HCT116 (cell line): Measurements from ENCODE around the gene KIF26B. TPM values are rescaled to one million over a fixed set of nuclear protein-coding genes. Genes with fewer than 3 reads are reported as not detected.

ENCODE experiments used
- ATAC-seq: fragments of 200-7000 bp; cut with Tn5 transposase; 2 replicates; pipeline ENCODE4 v1.9.1; 2020; ENCODE audit warnings: mild to moderate bottlenecking, moderate library complexity
- BruUV-seq: library from RNA; stranded (reverse); fragments of 400-500 nt; replicated peaks from 2 replicates; lab custom pipeline; 2021; lab: Mats Ljungman, UMichigan
- CTCF ChIA-PET: fragments of 300-600 bp; sonication (Branson Sonifier 250); formaldehyde crosslinking; loops from one replicate; lab custom pipeline; 2021; ENCODE audit warnings: antibody characterized with exemption; lab: Charles Lee
- POLR2A ChIA-PET: fragments of 300-600, 350-600 bp; sonication (Branson Sonifier 250); formaldehyde crosslinking; loops from one replicate; lab custom pipeline; 2021; ENCODE audit warnings: antibody characterized with exemption; lab: Charles Lee
- RAD21 ChIA-PET, 2 experiments: fragments of 300-600 bp; sonication (Branson Sonifier 250); formaldehyde crosslinking; loops; one replicate each; lab custom pipeline; 2023; ENCODE audit warnings: low total read pairs in 2 of 2; ENCODE audit not compliant: uncharacterized antibody in 2 of 2, unreplicated experiment in 2 of 2, low non-redundant PET in 1 of 2; lab: Charles Lee
- DNase-seq: peaks from one replicate; pipeline ENCODE4 v3.0.0-alpha.2; 2010; ENCODE audit warnings: low read depth, low spot score
- H2AFZ ChIP-seq: fragments of 200-600 bp; shearing (Covaris generic), sonication (generic); 2 replicates; pipeline ENCODE4 v1.6.1; 2017; ENCODE audit warnings: low read depth, mixed run types, mixed read lengths, antibody characterized with exemption, low read length; ENCODE audit not compliant: poor library complexity, severe bottlenecking
- H3K27ac ChIP-seq: 2 replicates; pipeline ENCODE4 v1.5.1; 2012; ENCODE audit warnings: low read depth, low read length
- H3K27me3 ChIP-seq: fragments of 200-600 bp; sonication (generic); 2 replicates; pipeline ENCODE4 v1.6.1; 2016; ENCODE audit warnings: mixed run types, low read length, mixed read lengths; ENCODE audit not compliant: insufficient read depth
- H3K36me3 ChIP-seq, 2 experiments: fragments of 200-500 bp in 1 of 2; fragments of 200-600 bp in 1 of 2; sonication (Bioruptor generic) in 1 of 2; sonication (generic) in 1 of 2; 2 replicates each; pipeline versions ENCODE4 v1.5.1 to v1.6.1; 2014 to 2016; ENCODE audit warnings: low read length in 2 of 2, inconsistent platforms in 1 of 2, mixed read lengths in 1 of 2, mixed run types in 1 of 2; ENCODE audit not compliant: insufficient read depth in 2 of 2, control insufficient read depth in 1 of 2
- H3K4me1 ChIP-seq, 2 experiments: fragments of 200-600 bp in 1 of 2; sonication (generic) in 1 of 2; 2 replicates each; pipeline versions ENCODE4 v1.5.1 to v1.6.1; 2012 to 2017; ENCODE audit warnings: low read length in 2 of 2, inconsistent platforms in 1 of 2, mild to moderate bottlenecking in 1 of 2, mixed read lengths in 1 of 2, mixed run types in 1 of 2, moderate library complexity in 1 of 2; ENCODE audit not compliant: insufficient read depth in 2 of 2, control insufficient read depth in 1 of 2
- H3K4me2 ChIP-seq: fragments of 200-600 bp; sonication (generic); 2 replicates; pipeline ENCODE4 v1.6.1; 2017; ENCODE audit warnings: mixed run types, low read length, mixed read lengths
- H3K4me3 ChIP-seq, 2 experiments: fragments of 200-600 bp in 1 of 2; sonication (generic) in 1 of 2; replicated peaks in 1 of 2; 2 replicates each; pipeline ENCODE4 v1.5.1; 2011 to 2016; ENCODE audit warnings: low read length in 2 of 2, control low read depth in 1 of 2, low read depth in 1 of 2, mild to moderate bottlenecking in 1 of 2, mixed read lengths in 1 of 2, mixed run types in 1 of 2
- H3K79me2 ChIP-seq: fragments of 200-600 bp; sonication (generic); 2 replicates; pipeline ENCODE4 v1.6.1; 2017; ENCODE audit warnings: mild to moderate bottlenecking, mixed run types, low read length, moderate library complexity, mixed read lengths; ENCODE audit not compliant: insufficient read depth
- H3K9ac ChIP-seq: fragments of 200-600 bp; sonication (generic); 2 replicates; pipeline ENCODE4 v1.6.1; 2016; ENCODE audit warnings: low read length, mixed read lengths
- H3K9me2 ChIP-seq: fragments of 200-600 bp; sonication (generic), shearing (Covaris generic); 2 replicates; pipeline ENCODE4 v1.6.1; 2017; ENCODE audit warnings: mixed run types, mild to moderate bottlenecking, moderate library complexity; ENCODE audit not compliant: insufficient read depth
- H3K9me3 ChIP-seq, 2 experiments: fragments of 200-500 bp in 1 of 2; fragments of 200-600 bp in 1 of 2; sonication (Bioruptor generic) in 1 of 2; sonication (generic) in 1 of 2; 2 replicates each; pipeline ENCODE4 v1.6.1; 2014 to 2017; ENCODE audit warnings: low read length in 2 of 2, mixed read lengths in 2 of 2, inconsistent platforms in 1 of 2, low read depth in 1 of 2, mild to moderate bottlenecking in 1 of 2, mixed run types in 1 of 2, moderate library complexity in 1 of 2; ENCODE audit not compliant: control insufficient read depth in 1 of 2, insufficient read depth in 1 of 2
- H4K20me1 ChIP-seq: fragments of 200-600 bp; sonication (generic), shearing (Covaris generic); 2 replicates; pipeline ENCODE4 v1.6.1; 2017; ENCODE audit warnings: mixed run types, mild to moderate bottlenecking, moderate library complexity; ENCODE audit not compliant: insufficient read depth
- CBX3 ChIP-seq: IDR thresholded peaks from 2 replicates; pipeline ENCODE4 v1.6.1; 2012; ENCODE audit warnings: low read depth
- CEBPB ChIP-seq: IDR thresholded peaks from 2 replicates; pipeline ENCODE4 v1.6.1; 2012; ENCODE audit warnings: low read depth
- EZH2 ChIP-seq: fragments of 200-600 bp; sonication (generic); IDR thresholded peaks from 2 replicates; pipeline ENCODE4 v1.6.1; 2017; ENCODE audit warnings: antibody characterized with exemption, mixed run types
- EZH2phosphoT487 ChIP-seq: fragments of 200-600 bp; IDR thresholded peaks from 2 replicates; pipeline ENCODE4 v1.6.1; 2018; ENCODE audit warnings: antibody characterized with exemption, borderline replicate concordance
- POLR2AphosphoS5 ChIP-seq: IDR thresholded peaks from 2 replicates; pipeline ENCODE4 v1.6.1; 2011; ENCODE audit warnings: mild to moderate bottlenecking, low read depth, low read length, moderate library complexity
- RAD21 ChIP-seq: IDR thresholded peaks from 2 replicates; pipeline ENCODE4 v1.6.1; 2012; ENCODE audit warnings: low read depth, mild to moderate bottlenecking
- SRF ChIP-seq: IDR thresholded peaks from 2 replicates; pipeline ENCODE4 v1.6.1; 2012; ENCODE audit warnings: low read depth
- YY1 ChIP-seq: IDR thresholded peaks from 2 replicates; pipeline ENCODE4 v1.6.1; 2011; ENCODE audit warnings: low read length, low read depth, moderate library complexity, mild to moderate bottlenecking; ENCODE audit not compliant: insufficient replicate concordance; ENCODE audit errors: extremely low read depth
- ZFX ChIP-seq: fragments of 450-650 bp; IDR thresholded peaks from 2 replicates; pipeline ENCODE4 v1.6.1; 2017
- ZNF274 ChIP-seq: fragments of 200-500 bp; sonication (Bioruptor generic); IDR thresholded peaks from 2 replicates; pipeline ENCODE4 v1.6.1; 2014; ENCODE audit warnings: mild to moderate bottlenecking, low read depth, low read length, inconsistent platforms
- intact Hi-C: fragments of 100-400 bp; cut with micrococcal nuclease; formaldehyde crosslinking; loops from 2 replicates; pipeline ENCODE4 v1.10.0; 2022
- total RNA-seq: library from RNA; stranded (reverse); gene quantifications from one replicate; pipeline ENCODE4 v1.2.1, GENCODE V29; 2021; ENCODE audit not compliant: unreplicated experiment
- TF ChIP-seq, protein P1 (sequence below): IDR thresholded peaks from 2 replicates; pipeline ENCODE4 v1.6.1; 2012; ENCODE audit warnings: low read depth
- TF ChIP-seq, protein P2 (sequence below), 3 experiments: fragments of 200-600 bp in 1 of 3; sonication (generic) in 1 of 3; IDR thresholded peaks in 2 of 3; conservative IDR thresholded peaks in 1 of 3; 2 replicates each; pipeline ENCODE4 v1.5.1; 2012 to 2017; ENCODE audit warnings: low read depth in 2 of 3, low read length in 2 of 3, antibody characterized with exemption in 1 of 3, borderline replicate concordance in 1 of 3, control low read depth in 1 of 3, mild to moderate bottlenecking in 1 of 3, mixed read lengths in 1 of 3, mixed run types in 1 of 3, moderate library complexity in 1 of 3; ENCODE audit not compliant: insufficient read depth in 1 of 3
- TF ChIP-seq, protein P3 (sequence below): IDR thresholded peaks from 2 replicates; pipeline ENCODE4 v1.6.1; 2012

Gene KIF26B
- total RNA-seq, 1 experiment from 2014 or later = 0.49 TPM

DNA sequence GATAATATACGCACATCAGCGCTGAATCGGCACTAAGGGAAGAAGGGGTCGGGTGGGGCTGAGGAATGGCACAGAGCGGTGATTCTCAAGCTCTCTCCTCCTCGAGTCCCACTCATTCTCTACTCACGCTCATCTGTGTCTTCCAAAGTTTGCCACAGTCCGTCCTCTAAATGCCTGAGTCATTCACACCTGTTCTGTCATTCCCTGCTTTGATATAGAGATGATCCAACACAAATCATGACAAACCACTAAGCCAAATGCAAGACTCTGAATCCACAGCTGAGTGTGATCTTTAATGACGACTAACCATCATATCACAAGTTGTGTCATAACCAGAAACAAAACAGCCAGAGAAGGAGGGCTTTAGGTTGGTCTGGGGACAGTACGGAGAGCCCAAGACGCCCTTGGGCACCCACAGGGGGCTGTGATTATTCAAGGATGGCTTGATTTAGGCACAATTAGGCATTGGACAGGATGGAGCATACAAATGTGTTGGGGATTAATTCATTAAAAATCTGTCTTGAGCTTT lies 501.5 kb downstream of the KIF26B start (continued):
- no peak for TF ChIP-seq EZH2
- TF ChIP-seq, protein P1, sequence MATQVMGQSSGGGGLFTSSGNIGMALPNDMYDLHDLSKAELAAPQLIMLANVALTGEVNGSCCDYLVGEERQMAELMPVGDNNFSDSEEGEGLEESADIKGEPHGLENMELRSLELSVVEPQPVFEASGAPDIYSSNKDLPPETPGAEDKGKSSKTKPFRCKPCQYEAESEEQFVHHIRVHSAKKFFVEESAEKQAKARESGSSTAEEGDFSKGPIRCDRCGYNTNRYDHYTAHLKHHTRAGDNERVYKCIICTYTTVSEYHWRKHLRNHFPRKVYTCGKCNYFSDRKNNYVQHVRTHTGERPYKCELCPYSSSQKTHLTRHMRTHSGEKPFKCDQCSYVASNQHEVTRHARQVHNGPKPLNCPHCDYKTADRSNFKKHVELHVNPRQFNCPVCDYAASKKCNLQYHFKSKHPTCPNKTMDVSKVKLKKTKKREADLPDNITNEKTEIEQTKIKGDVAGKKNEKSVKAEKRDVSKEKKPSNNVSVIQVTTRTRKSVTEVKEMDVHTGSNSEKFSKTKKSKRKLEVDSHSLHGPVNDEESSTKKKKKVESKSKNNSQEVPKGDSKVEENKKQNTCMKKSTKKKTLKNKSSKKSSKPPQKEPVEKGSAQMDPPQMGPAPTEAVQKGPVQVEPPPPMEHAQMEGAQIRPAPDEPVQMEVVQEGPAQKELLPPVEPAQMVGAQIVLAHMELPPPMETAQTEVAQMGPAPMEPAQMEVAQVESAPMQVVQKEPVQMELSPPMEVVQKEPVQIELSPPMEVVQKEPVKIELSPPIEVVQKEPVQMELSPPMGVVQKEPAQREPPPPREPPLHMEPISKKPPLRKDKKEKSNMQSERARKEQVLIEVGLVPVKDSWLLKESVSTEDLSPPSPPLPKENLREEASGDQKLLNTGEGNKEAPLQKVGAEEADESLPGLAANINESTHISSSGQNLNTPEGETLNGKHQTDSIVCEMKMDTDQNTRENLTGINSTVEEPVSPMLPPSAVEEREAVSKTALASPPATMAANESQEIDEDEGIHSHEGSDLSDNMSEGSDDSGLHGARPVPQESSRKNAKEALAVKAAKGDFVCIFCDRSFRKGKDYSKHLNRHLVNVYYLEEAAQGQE = no peak
- TF ChIP-seq, all 23 proteins: peak for 0

DNA sequence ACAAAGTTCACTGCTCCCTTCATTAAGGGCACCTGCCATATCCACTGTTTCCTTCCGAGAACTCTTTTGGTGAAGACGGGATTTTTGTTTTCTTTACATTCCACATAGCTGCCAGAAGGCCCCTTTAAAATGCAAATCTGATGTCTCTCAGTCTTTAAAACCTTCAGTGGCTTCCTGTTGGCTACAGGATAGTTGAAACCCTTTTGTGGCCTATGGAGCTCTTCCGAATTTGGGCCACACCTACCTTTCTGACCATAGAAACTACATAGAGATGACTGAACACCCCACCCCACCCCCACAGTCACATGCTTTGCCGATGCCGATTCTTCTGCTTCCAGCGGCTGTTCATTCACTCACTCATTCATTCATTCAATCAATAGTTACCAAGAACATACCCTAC lies 502.6 kb downstream of the KIF26B start:
- Histone ChIP-seq H3K4me3 (no peak overlapping the region), H4K20me1 (no peaks in the 10 kb centered on the region), H3K79me2 (no peaks in the 10 kb centered on the region), H3K9me3 (no peaks in the 10 kb centered on the region), H2AFZ (no peak overlapping the region), H3K27me3 (no peaks in the 10 kb centered on the region; the same call in 1 of the 2 replicates), H3K4me2 (no peak overlapping the region), H3K27ac (no peak overlapping the region), H3K9me2 (no peaks in the 10 kb centered on the region), H3K9ac (no peak overlapping the region), H3K36me3 (no peaks in the 10 kb centered on the region), H3K4me1 (no peaks in the 10 kb centered on the region)
- RAD21 ChIA-PET = no interaction called here
- POLR2A ChIA-PET = no interaction called here
- intact Hi-C loops = no loop called here
- ATAC-seq (no peak), DNase-seq (no peak)
- no TSS peak for BruUV-seq
- CTCF ChIA-PET = no interaction called here
- TF ChIP-seq SRF (no peak), CEBPB (no peak), EZH2 (no peak), ZNF274 (no peak), CBX3 (no peak), POLR2AphosphoS5 (no peak), RAD21 (no peak), EZH2phosphoT487 (no peak), ZFX (no peak), YY1 (no peak)
- TF ChIP-seq, protein P2, sequence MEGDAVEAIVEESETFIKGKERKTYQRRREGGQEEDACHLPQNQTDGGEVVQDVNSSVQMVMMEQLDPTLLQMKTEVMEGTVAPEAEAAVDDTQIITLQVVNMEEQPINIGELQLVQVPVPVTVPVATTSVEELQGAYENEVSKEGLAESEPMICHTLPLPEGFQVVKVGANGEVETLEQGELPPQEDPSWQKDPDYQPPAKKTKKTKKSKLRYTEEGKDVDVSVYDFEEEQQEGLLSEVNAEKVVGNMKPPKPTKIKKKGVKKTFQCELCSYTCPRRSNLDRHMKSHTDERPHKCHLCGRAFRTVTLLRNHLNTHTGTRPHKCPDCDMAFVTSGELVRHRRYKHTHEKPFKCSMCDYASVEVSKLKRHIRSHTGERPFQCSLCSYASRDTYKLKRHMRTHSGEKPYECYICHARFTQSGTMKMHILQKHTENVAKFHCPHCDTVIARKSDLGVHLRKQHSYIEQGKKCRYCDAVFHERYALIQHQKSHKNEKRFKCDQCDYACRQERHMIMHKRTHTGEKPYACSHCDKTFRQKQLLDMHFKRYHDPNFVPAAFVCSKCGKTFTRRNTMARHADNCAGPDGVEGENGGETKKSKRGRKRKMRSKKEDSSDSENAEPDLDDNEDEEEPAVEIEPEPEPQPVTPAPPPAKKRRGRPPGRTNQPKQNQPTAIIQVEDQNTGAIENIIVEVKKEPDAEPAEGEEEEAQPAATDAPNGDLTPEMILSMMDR (IDR thresholded peaks at IDR 0.05 in 2 of 3, conservative IDR thresholded peaks at IDR 0.05 in 1 of 3; ENCODE audit: borderline replicate concordance in 1 of 3, insufficient read depth in 1 of 3, low read depth in 2 of 3, low read length in 2 of 3) = no peak
- TF ChIP-seq, protein P1 = no peak
- TF ChIP-seq, protein P3, sequence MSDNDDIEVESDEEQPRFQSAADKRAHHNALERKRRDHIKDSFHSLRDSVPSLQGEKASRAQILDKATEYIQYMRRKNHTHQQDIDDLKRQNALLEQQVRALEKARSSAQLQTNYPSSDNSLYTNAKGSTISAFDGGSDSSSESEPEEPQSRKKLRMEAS = no peak
